Mesenchymal stem cell (in vitro differentiated cells and primary cell): ENCODE measurements around the gene SNRPD1.

Source experiments
- DNase-seq: peaks from one replicate; pipeline ENCODE4 v3.0.0-alpha.2; 2013
- H2AFZ ChIP-seq: one replicate; pipeline ENCODE4 v1.6.1; 2013; ENCODE audit warnings: low read depth, mild to moderate bottlenecking, control low read depth, inconsistent platforms, low read length, moderate library complexity
- H2AK5ac ChIP-seq: 2 replicates; pipeline ENCODE4 v1.6.1; 2013; ENCODE audit warnings: low read length, moderate library complexity, mild to moderate bottlenecking, inconsistent platforms; ENCODE audit not compliant: severe bottlenecking
- H2BK120ac ChIP-seq: one replicate; pipeline ENCODE4 v1.6.1; 2013; ENCODE audit warnings: low read depth, mild to moderate bottlenecking, inconsistent platforms, low read length, moderate library complexity
- H2BK12ac ChIP-seq, 2 experiments: one replicate each; pipeline ENCODE4 v1.6.1; 2013; ENCODE audit warnings: inconsistent platforms in 2 of 2, low read length in 2 of 2, mild to moderate bottlenecking in 2 of 2, moderate library complexity in 2 of 2, control low read depth in 1 of 2
- H2BK15ac ChIP-seq: one replicate; pipeline ENCODE4 v1.6.1; 2013; ENCODE audit warnings: mild to moderate bottlenecking, low read depth, inconsistent platforms; ENCODE audit not compliant: poor library complexity, severe bottlenecking
- H2BK5ac ChIP-seq: 2 replicates; pipeline ENCODE4 v1.6.1; 2013; ENCODE audit warnings: low read depth, mild to moderate bottlenecking, low read length, control low read depth, inconsistent platforms; ENCODE audit not compliant: poor library complexity, severe bottlenecking
- H3K14ac ChIP-seq, 2 experiments: one replicate each; pipeline ENCODE4 v1.6.1; 2013; ENCODE audit warnings: inconsistent platforms in 2 of 2, low read length in 2 of 2, control low read depth in 1 of 2, mild to moderate bottlenecking in 1 of 2, moderate library complexity in 1 of 2
- H3K18ac ChIP-seq, 2 experiments: one replicate each; pipeline ENCODE4 v1.6.1; 2013; ENCODE audit warnings: inconsistent platforms in 2 of 2, low read length in 2 of 2, control low read depth in 1 of 2, low read depth in 1 of 2, mild to moderate bottlenecking in 1 of 2
- H3K23ac ChIP-seq, 2 experiments: one replicate each; pipeline ENCODE4 v1.6.1; 2013; ENCODE audit warnings: inconsistent platforms in 2 of 2, low read length in 2 of 2, mild to moderate bottlenecking in 2 of 2, moderate library complexity in 2 of 2, control low read depth in 1 of 2
- H3K27ac ChIP-seq: 2 replicates; pipeline ENCODE4 v1.5.1; 2013; ENCODE audit warnings: mild to moderate bottlenecking, moderate library complexity, low read length, control low read depth, inconsistent platforms; ENCODE audit not compliant: poor library complexity, severe bottlenecking
- H3K27me3 ChIP-seq, 2 experiments: 2 replicates each; pipeline versions ENCODE4 v1.6.1 to v1.7.0; 2013; ENCODE audit warnings: low read length in 2 of 2, mild to moderate bottlenecking in 2 of 2, moderate library complexity in 2 of 2, control low read depth in 1 of 2, inconsistent platforms in 1 of 2; ENCODE audit not compliant: control insufficient read depth in 1 of 2, insufficient read depth in 1 of 2
- H3K36me3 ChIP-seq, 2 experiments: 2 replicates each; pipeline versions ENCODE4 v1.6.1 to v1.7.0; 2013; ENCODE audit warnings: low read length in 2 of 2, control low read depth in 1 of 2, inconsistent platforms in 1 of 2, low read depth in 1 of 2, mild to moderate bottlenecking in 1 of 2; ENCODE audit not compliant: insufficient read depth in 2 of 2, control insufficient read depth in 1 of 2
- H3K4ac ChIP-seq, 2 experiments: one replicate each; pipeline ENCODE4 v1.6.1; 2013; ENCODE audit warnings: inconsistent platforms in 2 of 2, low read length in 2 of 2, mild to moderate bottlenecking in 2 of 2, moderate library complexity in 2 of 2, control low read depth in 1 of 2, low read depth in 1 of 2
- H3K4me1 ChIP-seq: 2 replicates; pipeline ENCODE4 v1.6.1; 2013; ENCODE audit warnings: low read depth, low read length, control low read depth; ENCODE audit not compliant: control insufficient read depth, insufficient read depth
- H3K4me2 ChIP-seq: 2 replicates; pipeline ENCODE4 v1.6.1; 2013; ENCODE audit warnings: low read length, mild to moderate bottlenecking, inconsistent platforms; ENCODE audit not compliant: poor library complexity, severe bottlenecking
- H3K4me3 ChIP-seq, 2 experiments: 2 replicates each; pipeline versions ENCODE4 v1.5.1 to v1.7.0; 2013; ENCODE audit warnings: low read length in 2 of 2, mild to moderate bottlenecking in 2 of 2, control low read depth in 1 of 2, low read depth in 1 of 2; ENCODE audit not compliant: insufficient read depth in 1 of 2
- H3K79me1 ChIP-seq: replicated peaks from 2 replicates; pipeline ENCODE4 v1.6.1; 2013; ENCODE audit warnings: mild to moderate bottlenecking, control low read depth, low read length, inconsistent platforms; ENCODE audit not compliant: poor library complexity, severe bottlenecking
- H3K9ac ChIP-seq: 2 replicates; pipeline ENCODE4 v1.7.0; 2013; ENCODE audit warnings: mild to moderate bottlenecking, low read length, moderate library complexity
- H3K9me3 ChIP-seq: 2 replicates; pipeline ENCODE4 v1.7.0; 2013; ENCODE audit warnings: mild to moderate bottlenecking, low read length; ENCODE audit not compliant: control insufficient read depth
- H4K8ac ChIP-seq: one replicate; pipeline ENCODE4 v1.6.1; 2013; ENCODE audit warnings: inconsistent platforms, mild to moderate bottlenecking, low read length, moderate library complexity
- H4K91ac ChIP-seq: one replicate; pipeline ENCODE4 v1.6.1; 2013; ENCODE audit warnings: mild to moderate bottlenecking, low read length, inconsistent platforms
- WGBS: methylation state at CpG from one replicate; pipeline ENCODE4 v1.1.7; 2013; ENCODE audit warnings: mixed read lengths; 5-methylcytosine and 5-hydroxymethylcytosine counted together

SNRPD1 gene

DNA sequence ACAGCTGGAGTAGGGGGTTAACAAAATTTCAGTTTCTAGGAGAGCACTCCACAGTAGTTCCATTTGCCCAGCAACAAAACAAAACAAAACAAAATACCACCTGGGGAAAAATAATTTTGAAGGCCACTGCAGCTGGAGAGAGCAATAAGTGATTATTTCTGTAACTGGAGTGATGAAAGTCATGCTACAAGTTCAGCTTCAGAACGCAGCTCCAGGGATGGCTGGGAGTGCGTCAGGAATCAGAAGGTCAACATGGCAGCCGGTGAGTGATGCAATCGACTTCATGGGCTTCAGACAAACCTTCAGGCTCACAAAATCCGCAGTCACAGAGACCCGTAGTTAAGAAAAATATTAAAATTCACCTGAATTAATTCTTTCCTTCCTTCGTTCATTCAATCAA is 51.5 kb downstream of the SNRPD1 start:
- Histone ChIP-seq H3K14ac (no peak overlapping the region), H3K9me3 (no peaks in the 10 kb centered on the region), H2AK5ac (no peak overlapping the region), H3K23ac (no peak overlapping the region), H2BK12ac (no peak overlapping the region), H3K9ac (no peak overlapping the region), H3K79me1 (no peaks in the 10 kb centered on the region), H4K91ac (no peak overlapping the region), H2AFZ (no peak overlapping the region), H3K4me3 (no peak overlapping the region), H3K4ac (no peak overlapping the region), H3K27me3 (no peaks in the 10 kb centered on the region), H2BK5ac (no peak overlapping the region), H2BK15ac (no peak overlapping the region), H3K18ac (no peak overlapping the region), H3K4me2 (no peak overlapping the region), H3K27ac (no peak overlapping the region), H3K36me3 (peaks cover 0 to 6% of the 10 kb centered on the region in 2 experiments), H3K4me1 (peaks cover 1% of the 10 kb centered on the region), H4K8ac (no peak overlapping the region), H2BK120ac (no peak overlapping the region)
- 95% methylated on average over 7 of the region's 7 CpGs for WGBS
- DNase-seq, result no peak

DNA sequence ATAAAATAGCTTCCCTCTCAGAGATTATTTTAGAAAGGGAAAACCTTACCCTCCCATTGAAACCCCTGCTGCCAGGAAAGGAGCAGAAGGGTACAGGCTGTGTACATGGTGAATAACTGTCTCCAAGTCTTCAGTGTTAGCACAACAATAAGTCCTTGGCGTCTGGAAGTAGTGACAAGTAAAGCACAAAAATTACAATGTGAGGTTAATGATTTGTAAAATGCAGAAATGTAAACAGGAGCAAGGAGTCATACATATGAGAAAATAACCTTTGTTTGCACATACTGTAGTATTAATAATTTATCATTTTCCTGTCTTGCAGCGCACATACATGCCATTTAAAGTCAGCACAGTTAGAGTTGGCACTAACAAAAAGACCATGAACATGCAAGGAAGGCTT is 52.0 kb downstream of the SNRPD1 start:
- no peak overlapping the region for H3K4me2 ChIP-seq
- H3K9ac ChIP-seq, result no peak overlapping the region
- no peak for DNase-seq
- H2BK120ac ChIP-seq, result no peak overlapping the region
- no peak overlapping the region for H3K23ac ChIP-seq
- H3K27me3 ChIP-seq, result no peaks in the 10 kb centered on the region
- no peaks in the 10 kb centered on the region for H3K9me3 ChIP-seq
- no peak overlapping the region for H3K4me3 ChIP-seq
- no peak overlapping the region for H2AFZ ChIP-seq
- H2AK5ac ChIP-seq, result no peak overlapping the region
- H4K8ac ChIP-seq, result no peak overlapping the region
- H3K4ac ChIP-seq, result no peak overlapping the region
- peaks cover 0 to 6% of the 10 kb centered on the region in 2 experiments for H3K36me3 ChIP-seq
- 100% methylated on average over 2 of the region's 2 CpGs for WGBS
- no peak overlapping the region for H2BK15ac ChIP-seq
- H2BK5ac ChIP-seq, result no peak overlapping the region
- no peaks in the 10 kb centered on the region for H3K79me1 ChIP-seq
- no peak overlapping the region for H2BK12ac ChIP-seq
- no peak overlapping the region for H3K18ac ChIP-seq
- H3K27ac ChIP-seq, result no peak overlapping the region
- peaks cover 1% of the 10 kb centered on the region for H3K4me1 ChIP-seq
- no peak overlapping the region for H4K91ac ChIP-seq
- no peak overlapping the region for H3K14ac ChIP-seq

GRCh38 chr18:21669736-21670285 is 57.7 kb downstream of the SNRPD1 start:
- Histone ChIP-seq H3K4me1 (peaks cover 4% of the 10 kb centered on the region), H2BK5ac (no peak overlapping the region), H2AK5ac (no peak overlapping the region), H2BK15ac (no peak overlapping the region), H3K4ac (no peak overlapping the region), H3K9me3 (no peaks in the 10 kb centered on the region), H2AFZ (no peak overlapping the region), H4K91ac (no peak overlapping the region), H3K79me1 (no peaks in the 10 kb centered on the region), H3K9ac (no peak overlapping the region), H3K36me3 (no peaks in the 10 kb centered on the region), H3K18ac (no peak overlapping the region), H3K27ac (no peak overlapping the region), H3K23ac (no peak overlapping the region), H4K8ac (no peak overlapping the region), H2BK12ac (no peak overlapping the region), H3K27me3 (no peaks in the 10 kb centered on the region), H3K14ac (no peak overlapping the region), H2BK120ac (no peak overlapping the region), H3K4me2 (no peak overlapping the region), H3K4me3 (no peak overlapping the region)
- no peak for DNase-seq
- 93% methylated on average over 9 of the region's 9 CpGs for WGBS

- Histone ChIP-seq H3K27me3 (no peaks in the 10 kb centered on the region), H2BK12ac (no peak overlapping the region), H4K8ac (no peak overlapping the region), H3K4me1 (peaks cover 5% of the 10 kb centered on the region), H3K4ac (no peak overlapping the region), H2AK5ac (no peak overlapping the region), H3K79me1 (peaks cover 2% of the 10 kb centered on the region), H3K36me3 (no peaks in the 10 kb centered on the region), H3K9me3 (no peaks in the 10 kb centered on the region), H3K18ac (no peak overlapping the region), H2BK15ac (no peak overlapping the region), H3K23ac (no peak overlapping the region), H2AFZ (no peak overlapping the region), H3K14ac (no peak overlapping the region), H2BK5ac (no peak overlapping the region), H4K91ac (no peak overlapping the region), H3K4me2 (no peak overlapping the region), H3K4me3 (no peak overlapping the region), H3K9ac (no peak overlapping the region), H2BK120ac (no peak overlapping the region), H3K27ac (no peak overlapping the region)
- 83% methylated on average over 3 of the region's 3 CpGs for WGBS
- no peak for DNase-seq
Observed at GRCh38 chr18:21672521-21673267, 60.6 kb downstream of the SNRPD1 start.
